C4-2B (cell line): Measurements from ENCODE around the gene PRSS27.

ENCODE experiments used
- H3K27ac ChIP-seq: fragments of 450-650 bp; 2 replicates; pipeline ENCODE4 v1.5.1; 2017
- ZFX ChIP-seq: fragments of 450-650 bp; IDR thresholded peaks from 2 replicates; pipeline ENCODE4 v1.6.1; 2017
- TF ChIP-seq, protein P1 (sequence below): fragments of 450-650 bp; conservative IDR thresholded peaks from 2 replicates; pipeline ENCODE4 v1.5.1; 2017; ENCODE audit warnings: mild to moderate bottlenecking

The PRSS27 gene

DNA sequence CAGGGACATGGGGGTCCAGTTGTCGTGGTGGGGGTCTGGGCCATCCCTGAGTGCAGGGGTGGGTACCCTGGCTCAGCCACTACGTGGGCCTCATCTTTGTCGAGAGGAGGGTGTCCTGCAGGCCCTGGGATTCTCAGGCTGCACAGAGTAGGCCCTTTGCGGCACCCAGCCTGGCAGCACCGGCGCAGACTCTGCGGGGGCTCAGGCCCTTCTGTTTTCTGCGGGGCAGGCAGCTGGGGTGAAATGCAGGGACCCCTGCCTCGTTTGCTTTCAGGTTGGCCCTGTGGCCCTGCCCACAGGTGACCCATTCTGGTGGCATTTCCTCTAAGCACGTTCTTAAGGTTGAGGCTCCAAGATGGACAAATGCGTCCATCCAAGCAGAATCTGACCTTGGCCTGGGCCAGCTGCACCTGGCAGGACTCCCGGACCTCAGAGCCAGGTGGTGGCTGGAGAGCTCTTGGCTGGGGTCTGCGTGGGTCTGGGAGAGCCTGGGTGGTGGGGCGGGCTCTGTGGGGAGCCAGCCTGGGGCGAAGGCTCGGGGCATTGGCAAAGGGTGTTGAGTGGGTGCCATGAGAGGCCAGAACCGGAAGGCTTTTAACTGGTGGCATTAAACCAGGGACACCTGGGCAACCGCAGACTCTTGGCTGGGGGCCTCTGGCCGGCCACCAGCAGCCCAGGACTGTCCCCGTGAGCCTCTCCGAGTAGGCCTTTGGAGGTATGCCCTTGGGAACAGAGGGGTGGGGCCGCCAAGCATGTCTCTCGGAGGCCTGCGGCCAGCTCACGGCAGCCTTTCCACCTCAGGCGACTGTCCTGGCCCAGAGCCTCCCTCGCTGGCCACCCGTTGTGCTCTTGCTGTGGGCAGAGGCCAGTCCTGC, 16.9 kb downstream of the PRSS27 start:
- peak; percentile 25; the same call in 1 of the 2 replicates for TF ChIP-seq ZFX
- TF ChIP-seq, protein P1, sequence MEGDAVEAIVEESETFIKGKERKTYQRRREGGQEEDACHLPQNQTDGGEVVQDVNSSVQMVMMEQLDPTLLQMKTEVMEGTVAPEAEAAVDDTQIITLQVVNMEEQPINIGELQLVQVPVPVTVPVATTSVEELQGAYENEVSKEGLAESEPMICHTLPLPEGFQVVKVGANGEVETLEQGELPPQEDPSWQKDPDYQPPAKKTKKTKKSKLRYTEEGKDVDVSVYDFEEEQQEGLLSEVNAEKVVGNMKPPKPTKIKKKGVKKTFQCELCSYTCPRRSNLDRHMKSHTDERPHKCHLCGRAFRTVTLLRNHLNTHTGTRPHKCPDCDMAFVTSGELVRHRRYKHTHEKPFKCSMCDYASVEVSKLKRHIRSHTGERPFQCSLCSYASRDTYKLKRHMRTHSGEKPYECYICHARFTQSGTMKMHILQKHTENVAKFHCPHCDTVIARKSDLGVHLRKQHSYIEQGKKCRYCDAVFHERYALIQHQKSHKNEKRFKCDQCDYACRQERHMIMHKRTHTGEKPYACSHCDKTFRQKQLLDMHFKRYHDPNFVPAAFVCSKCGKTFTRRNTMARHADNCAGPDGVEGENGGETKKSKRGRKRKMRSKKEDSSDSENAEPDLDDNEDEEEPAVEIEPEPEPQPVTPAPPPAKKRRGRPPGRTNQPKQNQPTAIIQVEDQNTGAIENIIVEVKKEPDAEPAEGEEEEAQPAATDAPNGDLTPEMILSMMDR, result no peak

GRCh38 chr16:2702438-2702825, 17.6 kb downstream of the PRSS27 start:
- H3K27ac ChIP-seq, result peak overlapping the region; percentile 70
- no peak for TF ChIP-seq ZFX
- TF ChIP-seq, protein P1, result no peak

More for the DNA sequence above, 16.9 kb downstream of the PRSS27 start:
- peak overlapping the region; percentile 70 for H3K27ac ChIP-seq

DNA sequence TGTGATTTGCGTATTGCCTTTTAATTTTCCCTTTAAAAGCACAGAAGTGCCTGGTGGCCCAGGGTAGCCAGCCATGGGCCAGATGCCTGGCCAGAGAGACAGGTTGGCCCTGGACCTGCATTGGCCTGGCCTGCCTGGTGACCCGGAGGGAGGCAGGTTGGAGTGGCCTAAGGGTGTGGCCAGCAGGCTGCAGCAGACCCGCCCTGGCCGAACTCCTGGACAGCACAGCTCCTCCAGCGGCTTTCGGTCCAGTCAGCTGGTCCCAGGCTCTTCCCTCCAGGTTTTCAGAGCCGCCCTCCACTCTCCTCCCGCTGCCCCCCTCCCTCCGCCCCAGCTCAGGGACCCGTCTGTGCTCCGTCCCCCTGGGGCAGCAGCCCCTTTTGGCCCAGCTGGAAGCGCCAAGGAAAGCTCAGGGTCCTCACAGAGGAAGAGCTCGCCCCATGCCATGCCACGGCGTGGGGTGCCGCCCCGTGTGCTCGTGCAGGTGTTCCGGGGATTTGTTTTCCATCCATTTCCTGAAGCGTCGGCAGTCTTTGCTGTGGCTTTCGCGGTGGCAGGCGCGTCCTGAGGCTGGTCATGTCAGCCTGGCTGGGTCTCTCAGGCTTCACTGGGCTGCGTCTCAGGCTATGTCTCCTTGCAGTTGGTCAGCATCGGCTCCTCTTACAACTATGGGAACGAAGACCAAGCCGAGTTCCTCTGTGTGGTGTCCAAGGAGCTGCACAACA, 18.1 kb downstream of the PRSS27 start:
- H3K27ac ChIP-seq, result peak overlapping the region; percentile 70; the same call in 1 of the 2 replicates
- no peak for TF ChIP-seq ZFX
- TF ChIP-seq, protein P1, result no peak

DNA sequence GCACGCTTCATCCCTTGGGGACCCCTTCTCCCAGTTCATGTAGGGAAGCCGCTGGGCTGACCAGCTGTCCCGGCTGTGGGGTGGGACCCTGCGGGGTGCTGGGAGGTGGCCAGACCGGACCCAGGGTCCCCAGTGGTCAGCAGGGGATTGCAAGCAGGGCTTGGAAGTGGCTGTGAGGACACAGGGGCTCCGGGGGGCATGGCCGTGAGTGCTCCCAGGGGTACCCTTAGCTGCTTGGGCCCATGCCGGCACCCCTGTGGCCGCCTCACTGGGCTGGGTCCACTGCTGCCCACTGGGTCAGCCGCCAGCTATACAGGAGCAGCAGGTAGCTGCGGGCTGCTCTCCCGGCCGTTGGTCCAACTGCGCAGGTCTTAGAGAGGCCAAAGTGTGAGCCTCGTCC, 18.8 kb downstream of the PRSS27 start:
- peak overlapping the region; percentile 70; the same call in 1 of the 2 replicates for H3K27ac ChIP-seq
- TF ChIP-seq, protein P1, result no peak
- no peak for TF ChIP-seq ZFX

- H3K27ac ChIP-seq, result no peak overlapping the region
- TF ChIP-seq, protein P1, result no peak
- TF ChIP-seq ZFX, result no peak
These were observed 19.2 kb downstream of the PRSS27 start for GRCh38 chr16:2700786-2701185.

- no peak overlapping the region for H3K27ac ChIP-seq
- TF ChIP-seq ZFX, result no peak
- TF ChIP-seq, protein P1, result no peak
These were observed 20.0 kb downstream of the PRSS27 start for GRCh38 chr16:2699791-2700600.
